GM23338 (cell line): ENCODE measurements around the gene CHTF8. TPM values are rescaled to one million over a fixed set of nuclear protein-coding genes. Genes with fewer than 3 reads are reported as not detected.

Experiments
- ATAC-seq: fragments of 200-7000 bp; cut with Tn5 transposase; 3 replicates; pipeline ENCODE4 v1.9.1; 2020
- DNase-seq: peaks from one replicate; pipeline ENCODE4 v3.0.0-alpha.2; 2015; ENCODE audit warnings: low spot score
- H2AFZ ChIP-seq: fragments of 200-600 bp; sonication (generic); 2 replicates; pipeline ENCODE4 v1.8.0; 2016; ENCODE audit warnings: antibody characterized with exemption, mild to moderate bottlenecking, moderate library complexity
- H3F3A ChIP-seq: fragments of 200-600 bp; sonication (generic); replicated peaks from 2 replicates; pipeline ENCODE4 v1.8.0; 2017; ENCODE audit warnings: antibody characterized with exemption, mixed run types, low read depth
- H3K27ac ChIP-seq: fragments of 200-600 bp; sonication (generic); 2 replicates; pipeline ENCODE4 v1.6.1; 2016; ENCODE audit warnings: low read depth
- H3K27me3 ChIP-seq: fragments of 200-600 bp; sonication (generic); 2 replicates; pipeline ENCODE4 v1.8.0; 2016; ENCODE audit warnings: mild to moderate bottlenecking, mixed run types, moderate library complexity; ENCODE audit not compliant: insufficient read depth
- H3K36me3 ChIP-seq: fragments of 200-600 bp; sonication (generic); 2 replicates; pipeline ENCODE4 v1.8.0; 2016; ENCODE audit warnings: mild to moderate bottlenecking; ENCODE audit not compliant: insufficient read depth
- H3K4me1 ChIP-seq: fragments of 200-600 bp; sonication (generic); 2 replicates; pipeline ENCODE4 v1.8.0; 2016; ENCODE audit warnings: mild to moderate bottlenecking, moderate library complexity; ENCODE audit not compliant: insufficient read depth
- H3K4me2 ChIP-seq: fragments of 200-600 bp; sonication (generic); 2 replicates; pipeline ENCODE4 v1.7.1; 2017; ENCODE audit warnings: mixed run types
- H3K4me3 ChIP-seq: fragments of 200-600 bp; sonication (generic); 2 replicates; pipeline ENCODE4 v1.6.1; 2016; ENCODE audit warnings: mixed run types
- H3K79me2 ChIP-seq: fragments of 200-600 bp; sonication (generic); replicated peaks from 2 replicates; pipeline ENCODE4 v1.8.0; 2017; ENCODE audit warnings: mild to moderate bottlenecking; ENCODE audit not compliant: insufficient read depth
- H3K9me2 ChIP-seq: fragments of 200-600 bp; sonication (generic); 2 replicates; pipeline ENCODE4 v1.8.0; 2017; ENCODE audit not compliant: insufficient read depth
- H4K20me1 ChIP-seq: fragments of 200-600 bp; sonication (generic); replicated peaks from 2 replicates; pipeline ENCODE4 v1.8.0; 2017; ENCODE audit warnings: mild to moderate bottlenecking; ENCODE audit not compliant: insufficient read depth
- H3K27ac Mint-ChIP-seq: 2 replicates; pipeline ENCODE4 v1.8.0; 2020; ENCODE audit warnings: inconsistent platforms, mild to moderate bottlenecking, moderate library complexity, mixed read lengths
- H3K27me3 Mint-ChIP-seq: 3 replicates; pipeline ENCODE4 v1.8.0; 2022; ENCODE audit warnings: low read depth, mild to moderate bottlenecking, moderate library complexity, mixed read lengths, inconsistent platforms; ENCODE audit not compliant: insufficient read depth, poor library complexity
- H3K36me3 Mint-ChIP-seq: 3 replicates; pipeline ENCODE4 v1.8.0; 2021; ENCODE audit warnings: low read depth, mild to moderate bottlenecking, inconsistent platforms, moderate library complexity, mixed read lengths
- H3K4me1 Mint-ChIP-seq: 3 replicates; pipeline ENCODE4 v1.8.0; 2020; ENCODE audit warnings: mild to moderate bottlenecking, inconsistent platforms, mixed read lengths
- H3K4me3 Mint-ChIP-seq: 3 replicates; pipeline ENCODE4 v1.8.0; 2021; ENCODE audit warnings: moderate library complexity, mild to moderate bottlenecking, inconsistent platforms, mixed read lengths
- H3K9me3 Mint-ChIP-seq: 3 replicates; pipeline ENCODE4 v1.8.0; 2020; ENCODE audit warnings: moderate library complexity, mild to moderate bottlenecking, inconsistent platforms, mixed read lengths
- CREB1 ChIP-seq: fragments of 250-450 bp; sonication (Bioruptor Pico); IDR thresholded peaks from 2 replicates; pipeline ENCODE4 v1.5.0; 2020; ENCODE audit warnings: low read depth, mild to moderate bottlenecking, moderate library complexity
- EZH2 ChIP-seq: fragments of 200-600 bp; sonication (generic); IDR thresholded peaks from one replicate; pipeline ENCODE4 v1.8.0; 2017; ENCODE audit warnings: antibody characterized with exemption, mild to moderate bottlenecking, low read depth; ENCODE audit not compliant: unreplicated experiment
- EZH2phosphoT487 ChIP-seq: fragments of 200-600 bp; sonication (generic); IDR thresholded peaks from one replicate; pipeline ENCODE4 v1.8.1; 2018; ENCODE audit warnings: antibody characterized with exemption; ENCODE audit not compliant: unreplicated experiment
- JUNB ChIP-seq: IDR thresholded peaks from one replicate; pipeline ENCODE4 v1.6.1; 2016; ENCODE audit warnings: antibody characterized with exemption; ENCODE audit not compliant: unreplicated experiment
- NANOG ChIP-seq: IDR thresholded peaks from 2 replicates; pipeline ENCODE4 v1.6.1; 2016; ENCODE audit warnings: antibody characterized with exemption, borderline replicate concordance
- POLR2AphosphoS5 ChIP-seq: IDR thresholded peaks from 2 replicates; pipeline ENCODE4 v1.6.1; 2016; ENCODE audit warnings: antibody characterized with exemption, low read depth
- STAT1 ChIP-seq: IDR thresholded peaks from one replicate; pipeline ENCODE4 v1.6.1; 2016; ENCODE audit warnings: antibody characterized with exemption; ENCODE audit not compliant: unreplicated experiment
- ZNF114 ChIP-seq: fragments of 250-450 bp; sonication (Bioruptor Pico); IDR thresholded peaks from 2 replicates; pipeline ENCODE4 v1.5.0; 2020; ENCODE audit warnings: mild to moderate bottlenecking, moderate library complexity
- ZNF331 ChIP-seq: fragments of 250-450 bp; sonication (Bioruptor Pico); IDR thresholded peaks from 2 replicates; pipeline ENCODE4 v1.5.0; 2020; ENCODE audit warnings: low read depth, mild to moderate bottlenecking, moderate library complexity
- polyA plus RNA-seq: library from polyadenylated mRNA; unstranded; fragments of >200 nt; fragmentation: Nextera tagmentation; extraction: Ambion mirVana; gene quantifications from 2 replicates; pipeline ENCODE4 v1.2.1, GENCODE V29; 2016
- total RNA-seq: library from RNA; depleted of rRNA; stranded (reverse); fragments of >200 nt; shearing (Covaris generic); gene quantifications from 2 replicates; pipeline ENCODE4 v1.2.3, GENCODE V29; 2014
- TF ChIP-seq, protein P1 (sequence below), 2 experiments: fragments of 200-600 bp in 1 of 2; sonication (generic) in 1 of 2; conservative IDR thresholded peaks; 2 replicates each; pipeline versions ENCODE4 v1.5.1 to v1.6.1; 2016 to 2017; ENCODE audit warnings: antibody characterized with exemption in 2 of 2, low read depth in 2 of 2, mild to moderate bottlenecking in 2 of 2, moderate library complexity in 1 of 2
- TF ChIP-seq, protein P2 (sequence below): IDR thresholded peaks from 2 replicates; pipeline ENCODE4 v1.6.1; 2016; ENCODE audit warnings: antibody characterized with exemption
- TF ChIP-seq, protein P3 (sequence below): IDR thresholded peaks from one replicate; pipeline ENCODE4 v1.6.1; 2018; ENCODE audit warnings: antibody characterized with exemption; ENCODE audit not compliant: unreplicated experiment
- TF ChIP-seq, protein P4 (sequence below): fragments of 250-450 bp; sonication (Bioruptor Pico); IDR thresholded peaks from 2 replicates; pipeline ENCODE4 v1.5.0; 2020; ENCODE audit warnings: mild to moderate bottlenecking, moderate library complexity

CHTF8 gene
- total and polyA plus RNA-seq, 2 experiments from 2014 or later, result 24.4 to 155 TPM

DNA sequence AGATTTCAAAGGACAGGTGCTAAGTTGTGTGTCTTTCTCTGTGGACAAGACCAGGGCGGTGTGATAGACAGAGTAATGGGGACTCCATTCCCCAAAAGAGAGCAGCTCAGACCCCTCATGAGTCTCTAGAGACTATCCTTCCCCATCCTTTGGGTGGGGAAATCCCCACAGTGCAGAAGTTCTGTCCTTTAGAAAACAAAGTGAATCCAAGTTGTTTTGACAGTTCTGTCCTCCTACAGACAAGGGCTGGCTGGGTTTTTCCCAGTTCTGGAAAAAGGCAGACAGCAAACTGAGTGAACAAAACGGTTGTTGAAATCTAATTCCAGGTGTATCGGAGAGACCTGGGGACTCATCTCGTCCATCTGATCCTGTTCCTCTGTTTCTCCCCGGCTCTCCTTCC lies 37.9 kb downstream of the CHTF8 start:
- H3K4me1 Mint-ChIP-seq, result peaks cover 29% of the 10 kb centered on the region
- Histone ChIP-seq H3F3A (peaks cover 9% of the 10 kb centered on the region; the same call in 1 of the 2 replicates), H3K27ac (0 out of 2 replicates have a peak overlapping the region, but pooled peaks have one; percentile 69), H3K36me3 (no peaks in the 10 kb centered on the region), H3K27me3 (no peaks in the 10 kb centered on the region), H3K79me2 (no peaks in the 10 kb centered on the region), H3K4me1 (peaks cover 18% of the 10 kb centered on the region), H4K20me1 (no peaks in the 10 kb centered on the region), H3K4me2 (no peak overlapping the region), H2AFZ (0 out of 2 replicates have a peak overlapping the region, but pooled peaks have one; percentile 10), H3K4me3 (no peak overlapping the region), H3K9me2 (no peaks in the 10 kb centered on the region)
- H3K36me3 Mint-ChIP-seq, result no peaks in the 10 kb centered on the region
- no peak for DNase-seq
- no peak overlapping the region for H3K4me3 Mint-ChIP-seq
- H3K27ac Mint-ChIP-seq, result no peak overlapping the region
- no peak for ATAC-seq
- TF ChIP-seq ZNF114 (CRISPR knock-in tag) (no peak), STAT1 (no peak), EZH2phosphoT487 (no peak), POLR2AphosphoS5 (no peak), NANOG (no peak), ZNF331 (CRISPR knock-in tag) (no peak), EZH2 (no peak), CREB1 (no peak), JUNB (no peak)
- TF ChIP-seq, protein P1, sequence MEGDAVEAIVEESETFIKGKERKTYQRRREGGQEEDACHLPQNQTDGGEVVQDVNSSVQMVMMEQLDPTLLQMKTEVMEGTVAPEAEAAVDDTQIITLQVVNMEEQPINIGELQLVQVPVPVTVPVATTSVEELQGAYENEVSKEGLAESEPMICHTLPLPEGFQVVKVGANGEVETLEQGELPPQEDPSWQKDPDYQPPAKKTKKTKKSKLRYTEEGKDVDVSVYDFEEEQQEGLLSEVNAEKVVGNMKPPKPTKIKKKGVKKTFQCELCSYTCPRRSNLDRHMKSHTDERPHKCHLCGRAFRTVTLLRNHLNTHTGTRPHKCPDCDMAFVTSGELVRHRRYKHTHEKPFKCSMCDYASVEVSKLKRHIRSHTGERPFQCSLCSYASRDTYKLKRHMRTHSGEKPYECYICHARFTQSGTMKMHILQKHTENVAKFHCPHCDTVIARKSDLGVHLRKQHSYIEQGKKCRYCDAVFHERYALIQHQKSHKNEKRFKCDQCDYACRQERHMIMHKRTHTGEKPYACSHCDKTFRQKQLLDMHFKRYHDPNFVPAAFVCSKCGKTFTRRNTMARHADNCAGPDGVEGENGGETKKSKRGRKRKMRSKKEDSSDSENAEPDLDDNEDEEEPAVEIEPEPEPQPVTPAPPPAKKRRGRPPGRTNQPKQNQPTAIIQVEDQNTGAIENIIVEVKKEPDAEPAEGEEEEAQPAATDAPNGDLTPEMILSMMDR (conservative IDR thresholded peaks at IDR 0.05; ENCODE audit: low read depth in 2 of 2), result no peak
- TF ChIP-seq, protein P2, sequence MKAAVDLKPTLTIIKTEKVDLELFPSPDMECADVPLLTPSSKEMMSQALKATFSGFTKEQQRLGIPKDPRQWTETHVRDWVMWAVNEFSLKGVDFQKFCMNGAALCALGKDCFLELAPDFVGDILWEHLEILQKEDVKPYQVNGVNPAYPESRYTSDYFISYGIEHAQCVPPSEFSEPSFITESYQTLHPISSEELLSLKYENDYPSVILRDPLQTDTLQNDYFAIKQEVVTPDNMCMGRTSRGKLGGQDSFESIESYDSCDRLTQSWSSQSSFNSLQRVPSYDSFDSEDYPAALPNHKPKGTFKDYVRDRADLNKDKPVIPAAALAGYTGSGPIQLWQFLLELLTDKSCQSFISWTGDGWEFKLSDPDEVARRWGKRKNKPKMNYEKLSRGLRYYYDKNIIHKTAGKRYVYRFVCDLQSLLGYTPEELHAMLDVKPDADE, result no peak
- TF ChIP-seq, protein P3, sequence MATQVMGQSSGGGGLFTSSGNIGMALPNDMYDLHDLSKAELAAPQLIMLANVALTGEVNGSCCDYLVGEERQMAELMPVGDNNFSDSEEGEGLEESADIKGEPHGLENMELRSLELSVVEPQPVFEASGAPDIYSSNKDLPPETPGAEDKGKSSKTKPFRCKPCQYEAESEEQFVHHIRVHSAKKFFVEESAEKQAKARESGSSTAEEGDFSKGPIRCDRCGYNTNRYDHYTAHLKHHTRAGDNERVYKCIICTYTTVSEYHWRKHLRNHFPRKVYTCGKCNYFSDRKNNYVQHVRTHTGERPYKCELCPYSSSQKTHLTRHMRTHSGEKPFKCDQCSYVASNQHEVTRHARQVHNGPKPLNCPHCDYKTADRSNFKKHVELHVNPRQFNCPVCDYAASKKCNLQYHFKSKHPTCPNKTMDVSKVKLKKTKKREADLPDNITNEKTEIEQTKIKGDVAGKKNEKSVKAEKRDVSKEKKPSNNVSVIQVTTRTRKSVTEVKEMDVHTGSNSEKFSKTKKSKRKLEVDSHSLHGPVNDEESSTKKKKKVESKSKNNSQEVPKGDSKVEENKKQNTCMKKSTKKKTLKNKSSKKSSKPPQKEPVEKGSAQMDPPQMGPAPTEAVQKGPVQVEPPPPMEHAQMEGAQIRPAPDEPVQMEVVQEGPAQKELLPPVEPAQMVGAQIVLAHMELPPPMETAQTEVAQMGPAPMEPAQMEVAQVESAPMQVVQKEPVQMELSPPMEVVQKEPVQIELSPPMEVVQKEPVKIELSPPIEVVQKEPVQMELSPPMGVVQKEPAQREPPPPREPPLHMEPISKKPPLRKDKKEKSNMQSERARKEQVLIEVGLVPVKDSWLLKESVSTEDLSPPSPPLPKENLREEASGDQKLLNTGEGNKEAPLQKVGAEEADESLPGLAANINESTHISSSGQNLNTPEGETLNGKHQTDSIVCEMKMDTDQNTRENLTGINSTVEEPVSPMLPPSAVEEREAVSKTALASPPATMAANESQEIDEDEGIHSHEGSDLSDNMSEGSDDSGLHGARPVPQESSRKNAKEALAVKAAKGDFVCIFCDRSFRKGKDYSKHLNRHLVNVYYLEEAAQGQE, result no peak
- TF ChIP-seq, protein P4, sequence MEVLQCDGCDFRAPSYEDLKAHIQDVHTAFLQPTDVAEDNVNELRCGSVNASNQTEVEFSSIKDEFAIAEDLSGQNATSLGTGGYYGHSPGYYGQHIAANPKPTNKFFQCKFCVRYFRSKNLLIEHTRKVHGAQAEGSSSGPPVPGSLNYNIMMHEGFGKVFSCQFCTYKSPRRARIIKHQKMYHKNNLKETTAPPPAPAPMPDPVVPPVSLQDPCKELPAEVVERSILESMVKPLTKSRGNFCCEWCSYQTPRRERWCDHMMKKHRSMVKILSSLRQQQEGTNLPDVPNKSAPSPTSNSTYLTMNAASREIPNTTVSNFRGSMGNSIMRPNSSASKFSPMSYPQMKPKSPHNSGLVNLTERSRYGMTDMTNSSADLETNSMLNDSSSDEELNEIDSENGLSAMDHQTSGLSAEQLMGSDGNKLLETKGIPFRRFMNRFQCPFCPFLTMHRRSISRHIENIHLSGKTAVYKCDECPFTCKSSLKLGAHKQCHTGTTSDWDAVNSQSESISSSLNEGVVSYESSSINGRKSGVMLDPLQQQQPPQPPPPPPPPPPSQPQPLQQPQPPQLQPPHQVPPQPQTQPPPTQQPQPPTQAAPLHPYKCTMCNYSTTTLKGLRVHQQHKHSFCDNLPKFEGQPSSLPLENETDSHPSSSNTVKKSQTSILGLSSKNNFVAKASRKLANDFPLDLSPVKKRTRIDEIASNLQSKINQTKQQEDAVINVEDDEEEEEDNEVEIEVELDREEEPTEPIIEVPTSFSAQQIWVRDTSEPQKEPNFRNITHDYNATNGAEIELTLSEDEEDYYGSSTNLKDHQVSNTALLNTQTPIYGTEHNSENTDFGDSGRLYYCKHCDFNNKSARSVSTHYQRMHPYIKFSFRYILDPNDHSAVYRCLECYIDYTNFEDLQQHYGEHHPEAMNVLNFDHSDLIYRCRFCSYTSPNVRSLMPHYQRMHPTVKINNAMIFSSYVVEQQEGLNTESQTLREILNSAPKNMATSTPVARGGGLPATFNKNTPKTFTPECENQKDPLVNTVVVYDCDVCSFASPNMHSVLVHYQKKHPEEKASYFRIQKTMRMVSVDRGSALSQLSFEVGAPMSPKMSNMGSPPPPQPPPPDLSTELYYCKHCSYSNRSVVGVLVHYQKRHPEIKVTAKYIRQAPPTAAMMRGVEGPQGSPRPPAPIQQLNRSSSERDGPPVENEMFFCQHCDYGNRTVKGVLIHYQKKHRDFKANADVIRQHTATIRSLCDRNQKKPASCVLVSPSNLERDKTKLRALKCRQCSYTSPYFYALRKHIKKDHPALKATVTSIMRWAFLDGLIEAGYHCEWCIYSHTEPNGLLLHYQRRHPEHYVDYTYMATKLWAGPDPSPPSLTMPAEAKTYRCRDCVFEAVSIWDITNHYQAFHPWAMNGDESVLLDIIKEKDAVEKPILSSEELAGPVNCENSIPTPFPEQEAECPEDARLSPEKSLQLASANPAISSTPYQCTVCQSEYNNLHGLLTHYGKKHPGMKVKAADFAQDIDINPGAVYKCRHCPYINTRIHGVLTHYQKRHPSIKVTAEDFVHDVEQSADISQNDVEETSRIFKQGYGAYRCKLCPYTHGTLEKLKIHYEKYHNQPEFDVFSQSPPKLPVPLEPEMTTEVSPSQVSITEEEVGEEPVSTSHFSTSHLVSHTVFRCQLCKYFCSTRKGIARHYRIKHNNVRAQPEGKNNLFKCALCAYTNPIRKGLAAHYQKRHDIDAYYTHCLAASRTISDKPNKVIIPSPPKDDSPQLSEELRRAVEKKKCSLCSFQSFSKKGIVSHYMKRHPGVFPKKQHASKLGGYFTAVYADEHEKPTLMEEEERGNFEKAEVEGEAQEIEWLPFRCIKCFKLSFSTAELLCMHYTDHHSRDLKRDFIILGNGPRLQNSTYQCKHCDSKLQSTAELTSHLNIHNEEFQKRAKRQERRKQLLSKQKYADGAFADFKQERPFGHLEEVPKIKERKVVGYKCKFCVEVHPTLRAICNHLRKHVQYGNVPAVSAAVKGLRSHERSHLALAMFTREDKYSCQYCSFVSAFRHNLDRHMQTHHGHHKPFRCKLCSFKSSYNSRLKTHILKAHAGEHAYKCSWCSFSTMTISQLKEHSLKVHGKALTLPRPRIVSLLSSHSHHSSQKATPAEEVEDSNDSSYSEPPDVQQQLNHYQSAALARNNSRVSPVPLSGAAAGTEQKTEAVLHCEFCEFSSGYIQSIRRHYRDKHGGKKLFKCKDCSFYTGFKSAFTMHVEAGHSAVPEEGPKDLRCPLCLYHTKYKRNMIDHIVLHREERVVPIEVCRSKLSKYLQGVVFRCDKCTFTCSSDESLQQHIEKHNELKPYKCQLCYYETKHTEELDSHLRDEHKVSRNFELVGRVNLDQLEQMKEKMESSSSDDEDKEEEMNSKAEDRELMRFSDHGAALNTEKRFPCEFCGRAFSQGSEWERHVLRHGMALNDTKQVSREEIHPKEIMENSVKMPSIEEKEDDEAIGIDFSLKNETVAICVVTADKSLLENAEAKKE (CRISPR knock-in tag), result no peak
- peaks cover 5% of the 10 kb centered on the region for H3K27me3 Mint-ChIP-seq
- H3K9me3 Mint-ChIP-seq, result no peaks in the 10 kb centered on the region
